Activated naive CD4-positive, alpha-beta T cell treated with anti-CD3 and anti-CD28 coated beads, Interleukin-2, amount 10 ng/mL, durations not matched to agents 7 days and 5 days (primary cell): ENCODE measurements around the gene IMP4.

Experiments used
- CTCF ChIA-PET: fragments of 350-600 bp; sonication (Branson Sonifier 250); formaldehyde crosslinking; loops from one replicate; lab custom pipeline; 2021; ENCODE audit warnings: antibody characterized with exemption; lab: Charles Lee
- DNase-seq: peaks from one replicate; pipeline ENCODE4 v3.0.0-alpha.2; 2020
- H3K27ac Mint-ChIP-seq: one replicate; pipeline ENCODE4 v1.8.0; 2021; ENCODE audit warnings: mild to moderate bottlenecking, moderate library complexity, mixed read lengths
- H3K27me3 Mint-ChIP-seq: one replicate; pipeline ENCODE4 v1.8.0; 2021; ENCODE audit warnings: mild to moderate bottlenecking, mixed read lengths
- H3K36me3 Mint-ChIP-seq: one replicate; pipeline ENCODE4 v1.8.0; 2021; ENCODE audit warnings: mixed read lengths
- H3K4me1 Mint-ChIP-seq: one replicate; pipeline ENCODE4 v1.8.0; 2021; ENCODE audit warnings: mixed read lengths
- H3K4me3 Mint-ChIP-seq: one replicate; pipeline ENCODE4 v1.8.0; 2021; ENCODE audit warnings: mild to moderate bottlenecking, moderate library complexity, mixed read lengths
- H3K9me3 Mint-ChIP-seq: one replicate; pipeline ENCODE4 v1.8.0; 2021; ENCODE audit warnings: mixed read lengths

The IMP4 gene

DNA sequence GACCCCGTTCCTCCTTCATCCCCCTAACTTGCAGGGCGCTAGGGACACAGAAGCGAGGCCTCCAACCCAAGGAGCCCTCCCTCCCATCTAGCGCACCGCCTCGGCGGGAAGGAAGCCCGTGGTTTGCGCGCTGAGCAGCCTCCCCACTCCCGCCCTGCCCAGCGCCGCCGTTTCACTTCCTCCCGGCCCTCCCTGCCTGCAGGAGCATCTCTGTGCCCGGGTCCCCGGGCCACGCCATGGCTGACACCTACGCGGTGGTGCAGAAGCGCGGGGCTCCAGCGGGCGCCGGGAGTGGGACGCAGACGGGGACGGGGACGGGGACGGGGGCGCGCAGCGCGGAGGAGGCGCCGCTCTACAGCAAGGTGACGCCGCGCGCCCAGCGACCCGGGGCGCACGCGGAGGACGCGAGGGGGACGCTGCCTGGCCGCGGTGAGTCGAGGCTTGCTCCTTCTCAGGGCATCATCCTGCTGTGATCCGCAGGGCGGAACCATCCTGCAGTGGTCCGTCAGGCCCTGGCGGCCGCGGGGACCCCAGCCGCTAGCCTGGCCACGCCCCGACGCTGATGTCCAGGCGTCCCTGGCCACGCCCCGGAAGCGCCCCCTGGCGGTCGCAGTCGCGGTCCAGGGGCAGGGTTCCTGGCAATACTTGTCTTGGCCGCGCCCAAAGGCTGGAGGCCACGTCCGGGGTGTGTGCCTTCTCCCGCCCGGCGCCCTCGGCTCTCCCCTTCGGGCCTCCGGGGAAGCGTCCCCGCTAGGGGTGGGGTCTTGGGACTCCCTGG, 29.5 kb downstream of the IMP4 start:
- DNase-seq = peak; percentile 84
- H3K4me1 Mint-ChIP-seq = peaks cover 71% of the 10 kb centered on the region
- peaks cover 2% of the 10 kb centered on the region for H3K9me3 Mint-ChIP-seq
- peaks cover 10% of the 10 kb centered on the region for H3K27me3 Mint-ChIP-seq
- H3K36me3 Mint-ChIP-seq = peaks cover 50% of the 10 kb centered on the region
- CTCF ChIA-PET = interaction anchor here (0.9 to 2.3 kb wide), 5 partner anchors 9 to 38 kb away, joined by 3 to 17 read pairs (median 4); partner anchors contain the start of gene IMP4
- peak overlapping the region; percentile 97 for H3K27ac Mint-ChIP-seq
- H3K4me3 Mint-ChIP-seq = peak overlapping the region; percentile 96

DNA sequence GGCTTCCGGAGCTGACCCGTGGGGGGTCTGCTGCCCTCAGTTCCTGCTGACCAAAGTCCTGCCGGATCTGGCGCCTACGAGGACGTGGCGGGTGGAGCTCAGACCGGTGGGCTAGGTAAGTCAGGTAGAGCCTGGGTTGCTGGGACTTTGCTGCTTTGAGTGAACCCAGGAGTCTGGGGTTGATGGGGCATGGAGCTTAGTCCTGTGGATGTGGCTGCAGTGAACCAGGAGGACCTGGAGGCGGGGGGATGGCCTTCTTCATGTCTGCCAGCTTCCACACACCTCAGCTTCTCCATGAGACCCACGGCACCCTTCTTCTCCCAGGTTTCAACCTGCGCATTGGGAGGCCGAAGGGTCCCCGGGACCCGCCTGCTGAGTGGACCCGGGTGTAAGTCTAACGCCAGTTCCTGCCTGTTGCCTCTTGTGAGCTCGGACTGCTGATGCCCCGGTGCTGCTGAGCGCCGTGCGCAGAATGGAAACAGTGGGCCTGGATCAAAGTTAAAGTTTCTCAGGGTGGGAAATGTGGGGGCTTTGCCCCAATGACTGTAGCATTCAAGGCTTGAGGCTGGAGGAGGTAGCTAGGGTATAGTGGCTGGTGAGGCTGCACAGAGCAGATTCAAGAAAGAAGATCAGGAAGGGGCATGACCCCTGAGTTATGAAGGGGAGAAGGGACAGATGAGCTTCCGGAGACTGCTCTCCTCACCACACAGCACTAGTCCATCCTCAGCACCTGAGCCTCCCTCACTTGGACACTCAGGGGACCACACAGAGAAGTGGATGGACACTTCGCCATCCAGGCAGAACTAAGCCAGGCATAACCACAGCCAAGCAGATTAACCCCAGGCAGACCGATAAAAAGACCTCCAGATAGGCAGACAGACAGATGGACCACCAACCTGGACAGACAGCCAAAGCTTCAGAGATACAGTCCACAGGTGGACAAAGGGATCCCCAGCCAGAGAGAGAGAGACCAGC, 30.4 kb downstream of the IMP4 start:
- DNase-seq = no peak
- no peaks in the 10 kb centered on the region for H3K9me3 Mint-ChIP-seq
- peaks cover 7% of the 10 kb centered on the region for H3K27me3 Mint-ChIP-seq
- H3K4me1 Mint-ChIP-seq = peaks cover 78% of the 10 kb centered on the region
- CTCF ChIA-PET = interaction anchor here (0.9 to 2.3 kb wide), 5 partner anchors 8 to 38 kb away, joined by 3 to 17 read pairs (median 4); partner anchors contain the start of gene IMP4
- peaks cover 54% of the 10 kb centered on the region for H3K36me3 Mint-ChIP-seq
- peak overlapping the region; percentile 86 for H3K27ac Mint-ChIP-seq
- peak overlapping the region; percentile 96 for H3K4me3 Mint-ChIP-seq

DNA sequence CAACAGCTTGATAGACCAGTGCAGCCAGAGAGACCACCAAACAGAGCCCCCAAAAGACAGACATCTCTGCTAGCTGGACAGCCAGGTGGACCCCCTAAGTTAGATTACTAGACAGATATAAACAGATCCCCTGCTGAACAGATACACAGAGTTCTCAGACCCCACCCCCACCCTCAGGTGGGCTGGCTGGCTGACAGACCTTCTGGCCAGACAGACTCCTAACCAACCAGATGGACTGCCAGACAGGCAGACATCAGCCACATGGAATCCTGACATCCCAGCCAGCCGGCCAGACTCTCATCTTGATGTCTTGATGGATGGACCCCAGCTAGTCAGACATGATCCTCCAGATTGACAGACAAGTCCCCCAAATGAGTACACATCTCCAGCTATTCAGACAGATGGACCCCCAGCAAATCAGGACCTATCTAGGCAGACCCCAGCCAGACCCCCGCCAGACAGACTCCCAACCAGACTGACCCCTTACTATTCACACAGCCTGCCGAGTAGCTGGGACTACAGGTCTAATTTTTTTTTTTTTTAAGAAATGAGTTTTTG, 31.2 kb downstream of the IMP4 start:
- CTCF ChIA-PET = interaction anchor here (1.3 to 2.3 kb wide), 3 partner anchors 7 to 31 kb away, joined by 4 to 17 read pairs (median 4); partner anchors contain the start of gene IMP4
- peaks cover 2% of the 10 kb centered on the region for H3K27me3 Mint-ChIP-seq
- H3K27ac Mint-ChIP-seq = peak overlapping the region; percentile 74
- H3K4me3 Mint-ChIP-seq = peak overlapping the region; percentile 96
- H3K4me1 Mint-ChIP-seq = peaks cover 81% of the 10 kb centered on the region
- no peaks in the 10 kb centered on the region for H3K9me3 Mint-ChIP-seq
- no peak for DNase-seq
- H3K36me3 Mint-ChIP-seq = peaks cover 52% of the 10 kb centered on the region

DNA sequence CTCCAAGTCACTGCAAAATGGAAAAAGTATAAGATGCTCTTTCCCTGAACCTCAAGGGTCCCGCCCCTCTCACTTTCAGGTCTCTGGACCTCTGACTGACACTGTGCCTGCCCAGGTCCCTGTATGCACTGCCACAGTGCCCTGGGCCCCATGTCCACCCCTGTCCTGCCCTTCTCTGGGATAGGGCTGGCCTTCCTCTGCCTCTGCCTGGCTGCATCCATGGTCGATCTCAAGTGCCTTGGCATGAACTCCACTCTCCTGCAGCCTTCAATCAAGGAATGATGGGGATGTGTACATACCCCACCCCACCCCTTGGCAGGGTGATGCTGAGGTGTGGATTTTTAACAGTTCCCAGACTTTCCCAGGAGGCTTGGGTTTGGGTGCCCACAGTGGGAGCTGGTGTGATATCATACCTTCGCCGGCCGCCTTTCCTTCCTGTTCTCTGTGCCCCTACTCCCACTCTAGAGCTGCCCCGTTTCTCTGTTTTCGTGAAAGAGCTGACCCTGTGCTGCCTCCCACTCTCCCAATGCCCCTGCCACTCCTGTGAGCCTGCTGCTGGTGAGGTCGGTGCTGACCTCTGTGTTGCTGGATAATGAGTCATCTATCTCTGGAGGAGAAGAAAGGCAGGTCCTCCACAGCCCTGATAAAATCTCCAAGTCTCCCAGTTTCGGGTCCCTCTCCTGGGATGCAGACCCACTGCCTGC, 32.0 kb downstream of the IMP4 start:
- no peaks in the 10 kb centered on the region for H3K27me3 Mint-ChIP-seq
- H3K4me1 Mint-ChIP-seq = peaks cover 86% of the 10 kb centered on the region
- H3K27ac Mint-ChIP-seq = peak overlapping the region; percentile 74
- H3K36me3 Mint-ChIP-seq = peaks cover 54% of the 10 kb centered on the region
- no peaks in the 10 kb centered on the region for H3K9me3 Mint-ChIP-seq
- no peak for DNase-seq
- H3K4me3 Mint-ChIP-seq = peak overlapping the region; percentile 26
- CTCF ChIA-PET = interaction anchor here (2.3 kb wide), 1 partner anchor 32 kb away, joined by 17 read pairs; the partner anchor contains the start of gene IMP4

DNA sequence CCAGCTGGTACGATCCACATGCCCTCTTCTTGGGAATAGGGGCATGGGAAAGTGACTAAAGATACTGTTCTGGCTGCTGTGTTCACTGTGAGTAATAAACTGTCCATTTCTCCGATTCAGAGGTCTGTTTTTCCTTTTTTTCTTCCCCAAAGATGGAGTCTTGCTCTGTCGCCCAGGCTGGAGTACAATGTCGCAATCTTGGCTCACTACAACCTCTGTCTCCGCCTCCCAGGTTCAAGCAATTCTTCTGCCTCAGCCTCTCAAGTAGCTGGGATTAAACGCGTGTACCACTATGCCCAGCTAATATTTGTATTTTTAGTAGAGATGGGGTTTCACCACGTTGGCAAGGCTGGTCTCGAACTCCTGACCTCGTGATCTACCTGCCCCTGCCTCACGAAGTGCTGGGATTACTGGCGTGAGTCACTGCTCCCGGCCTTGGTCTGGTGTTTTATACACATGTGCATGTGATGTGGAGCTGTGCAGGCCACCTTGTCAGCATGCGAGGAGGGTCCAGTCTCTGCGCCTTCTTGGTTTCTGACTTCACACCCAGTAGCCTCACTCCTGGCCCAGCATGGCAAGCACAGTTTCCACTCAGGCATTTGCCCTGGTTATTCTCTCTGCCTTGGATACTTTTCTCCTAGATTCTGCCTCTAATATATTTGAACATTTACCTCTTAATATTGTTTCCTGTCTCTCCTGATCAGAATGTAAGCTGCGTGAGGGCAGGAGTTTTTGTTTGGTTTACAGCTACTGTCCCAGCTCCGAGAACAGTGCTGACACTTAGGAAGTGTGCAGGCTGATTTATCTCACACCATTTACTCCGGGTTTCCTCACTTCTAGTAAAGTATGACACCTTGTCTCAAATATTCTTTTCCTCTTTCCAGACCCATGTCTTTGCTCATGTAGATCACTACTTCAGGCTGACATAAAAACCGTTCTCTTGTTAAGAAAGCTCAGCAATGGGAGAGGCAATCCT, 32.9 kb downstream of the IMP4 start:
- Mint-ChIP-seq H3K4me1 (peaks cover 86% of the 10 kb centered on the region), H3K27me3 (no peaks in the 10 kb centered on the region), H3K27ac (no peak overlapping the region), H3K9me3 (no peaks in the 10 kb centered on the region), H3K4me3 (no peak overlapping the region), H3K36me3 (peaks cover 56% of the 10 kb centered on the region)
- CTCF ChIA-PET = no interaction called here
- DNase-seq = no peak

DNA sequence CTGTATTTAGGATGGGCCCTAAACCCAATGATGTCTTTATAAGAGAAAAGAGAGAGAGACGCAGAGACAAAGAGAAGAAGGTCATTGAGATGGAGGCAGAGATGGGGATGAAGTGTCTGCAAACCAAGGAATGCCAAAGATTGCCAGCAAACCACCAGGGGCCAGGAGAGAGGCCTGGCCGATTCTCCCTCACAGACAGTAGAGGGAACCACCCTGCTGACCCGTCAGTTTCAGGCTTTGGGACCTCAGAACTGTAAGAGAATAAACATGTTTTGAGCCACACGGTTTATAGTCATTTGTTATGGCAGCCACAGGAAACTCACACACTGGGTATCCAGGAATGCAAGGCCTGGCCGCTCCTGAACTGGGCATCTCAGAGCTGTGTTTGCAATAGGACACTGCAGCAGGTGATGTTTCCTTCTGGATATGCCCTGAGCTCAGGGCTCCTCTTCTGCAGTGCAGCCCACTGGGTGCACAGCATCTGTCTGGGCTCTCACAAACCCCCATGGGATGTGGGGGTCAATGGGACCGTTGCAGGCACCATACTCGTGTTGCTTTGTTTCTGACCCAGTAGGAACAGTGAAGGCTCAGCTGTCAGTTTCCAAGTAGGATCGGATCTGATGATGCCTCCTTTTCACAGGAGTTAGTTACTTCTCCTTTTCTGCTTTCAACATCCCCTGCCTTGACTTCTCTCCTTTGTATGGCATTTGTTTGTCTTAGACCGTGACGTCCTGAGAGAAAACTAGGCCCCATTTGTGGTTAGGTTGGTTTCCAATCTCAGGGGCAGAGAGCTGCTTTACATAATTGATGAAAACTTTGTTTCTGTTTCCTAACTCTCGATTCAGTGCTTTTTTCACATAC, 34.0 kb downstream of the IMP4 start:
- Mint-ChIP-seq H3K4me1 (peaks cover 80% of the 10 kb centered on the region), H3K4me3 (no peak overlapping the region), H3K27me3 (no peaks in the 10 kb centered on the region), H3K27ac (peak overlapping the region; percentile 17), H3K9me3 (no peaks in the 10 kb centered on the region), H3K36me3 (peaks cover 55% of the 10 kb centered on the region)
- CTCF ChIA-PET = interaction anchor here (1.1 to 1.2 kb wide), 2 partner anchors 8 to 41 kb away, joined by 3 to 5 read pairs; no protein-coding TSS in a partner anchor
- DNase-seq = no peak

DNA sequence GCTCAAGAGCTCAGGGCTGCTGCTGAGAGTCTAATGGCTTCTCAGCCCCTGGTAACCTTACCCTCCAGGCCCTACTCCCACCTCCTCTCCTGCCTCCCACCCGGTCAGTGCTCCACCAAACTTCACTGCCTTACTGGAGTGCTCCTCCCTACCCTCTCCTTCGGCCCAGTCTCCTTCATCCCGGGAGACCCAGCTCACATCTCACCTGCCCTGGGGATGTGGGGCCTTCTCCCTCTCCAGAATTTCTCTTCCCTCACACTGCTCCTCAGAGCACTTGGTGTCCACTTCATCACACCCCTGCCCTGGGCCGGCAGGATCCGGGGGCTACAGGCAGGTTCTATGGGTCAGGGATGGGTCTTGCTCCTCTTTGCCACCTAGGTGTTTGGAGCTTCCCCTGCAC, 34.8 kb downstream of the IMP4 start:
- Mint-ChIP-seq H3K36me3 (peaks cover 57% of the 10 kb centered on the region), H3K4me1 (peaks cover 76% of the 10 kb centered on the region), H3K9me3 (no peaks in the 10 kb centered on the region), H3K4me3 (no peak overlapping the region), H3K27ac (peak overlapping the region; percentile 20), H3K27me3 (no peaks in the 10 kb centered on the region)
- CTCF ChIA-PET = interaction anchor here (1.1 to 1.2 kb wide), 2 partner anchors 9 to 42 kb away, joined by 3 to 5 read pairs; no protein-coding TSS in a partner anchor
- DNase-seq = no peak

DNA sequence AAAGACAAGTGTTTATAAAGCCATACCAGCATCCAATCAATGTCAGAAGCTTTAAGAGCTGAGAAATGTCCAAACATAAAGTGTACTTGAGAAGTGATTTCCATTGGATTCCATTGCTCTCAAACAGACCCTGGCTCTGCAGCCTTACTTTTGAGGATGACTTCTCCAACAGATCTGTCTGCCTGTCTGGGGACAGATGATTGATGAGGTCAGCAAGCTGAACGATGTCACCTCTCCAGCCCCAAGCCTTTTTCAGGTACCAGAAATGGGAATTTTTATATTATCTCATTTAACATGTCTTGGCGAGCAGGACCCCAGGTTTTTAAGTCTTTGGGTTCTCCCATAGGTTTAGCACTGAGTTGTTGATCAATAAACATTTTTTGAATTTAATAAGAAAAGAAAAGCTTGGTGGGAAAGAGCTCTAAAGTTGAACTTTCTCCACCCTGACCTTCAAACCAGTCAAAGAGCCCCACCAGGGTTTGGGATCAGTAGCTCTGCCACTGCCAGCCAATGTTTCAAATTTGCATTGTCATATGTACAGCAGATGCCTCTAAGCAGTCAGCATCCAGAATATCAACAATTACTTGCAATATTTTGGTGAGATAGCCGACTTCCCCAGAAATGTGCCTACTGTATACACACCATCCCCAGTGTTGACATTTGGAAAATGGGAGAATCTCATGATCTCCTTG, 35.7 kb downstream of the IMP4 start:
- CTCF ChIA-PET = no interaction called here
- no peaks in the 10 kb centered on the region for H3K27me3 Mint-ChIP-seq

DNA sequence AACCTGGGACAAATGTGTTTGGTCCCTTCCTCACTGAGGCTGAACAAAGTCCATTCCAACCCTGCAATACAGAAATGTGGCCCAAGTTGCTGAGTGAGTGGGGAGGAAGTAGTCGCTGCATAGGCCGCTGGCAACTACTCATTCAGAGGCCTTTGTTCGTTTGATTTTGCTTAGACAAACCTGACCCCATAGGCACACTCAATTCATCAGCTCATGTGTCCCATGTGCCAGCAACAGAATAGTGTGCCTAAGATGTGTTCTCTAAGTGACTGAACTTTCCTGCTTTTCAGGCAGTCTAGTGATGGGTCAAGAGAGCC, 36.2 kb downstream of the IMP4 start:
- no peaks in the 10 kb centered on the region for H3K27me3 Mint-ChIP-seq
- H3K4me3 Mint-ChIP-seq = no peak overlapping the region
- peaks cover 52% of the 10 kb centered on the region for H3K36me3 Mint-ChIP-seq
- no peak overlapping the region for H3K27ac Mint-ChIP-seq
- CTCF ChIA-PET = no interaction called here
- no peaks in the 10 kb centered on the region for H3K9me3 Mint-ChIP-seq
- H3K4me1 Mint-ChIP-seq = peaks cover 64% of the 10 kb centered on the region
- DNase-seq = no peak

More for the DNA sequence above, 35.7 kb downstream of the IMP4 start:
- Mint-ChIP-seq H3K4me3 (no peak overlapping the region), H3K27ac (no peak overlapping the region), H3K36me3 (peaks cover 57% of the 10 kb centered on the region), H3K9me3 (no peaks in the 10 kb centered on the region), H3K4me1 (peaks cover 69% of the 10 kb centered on the region)
- DNase-seq = no peak

DNA sequence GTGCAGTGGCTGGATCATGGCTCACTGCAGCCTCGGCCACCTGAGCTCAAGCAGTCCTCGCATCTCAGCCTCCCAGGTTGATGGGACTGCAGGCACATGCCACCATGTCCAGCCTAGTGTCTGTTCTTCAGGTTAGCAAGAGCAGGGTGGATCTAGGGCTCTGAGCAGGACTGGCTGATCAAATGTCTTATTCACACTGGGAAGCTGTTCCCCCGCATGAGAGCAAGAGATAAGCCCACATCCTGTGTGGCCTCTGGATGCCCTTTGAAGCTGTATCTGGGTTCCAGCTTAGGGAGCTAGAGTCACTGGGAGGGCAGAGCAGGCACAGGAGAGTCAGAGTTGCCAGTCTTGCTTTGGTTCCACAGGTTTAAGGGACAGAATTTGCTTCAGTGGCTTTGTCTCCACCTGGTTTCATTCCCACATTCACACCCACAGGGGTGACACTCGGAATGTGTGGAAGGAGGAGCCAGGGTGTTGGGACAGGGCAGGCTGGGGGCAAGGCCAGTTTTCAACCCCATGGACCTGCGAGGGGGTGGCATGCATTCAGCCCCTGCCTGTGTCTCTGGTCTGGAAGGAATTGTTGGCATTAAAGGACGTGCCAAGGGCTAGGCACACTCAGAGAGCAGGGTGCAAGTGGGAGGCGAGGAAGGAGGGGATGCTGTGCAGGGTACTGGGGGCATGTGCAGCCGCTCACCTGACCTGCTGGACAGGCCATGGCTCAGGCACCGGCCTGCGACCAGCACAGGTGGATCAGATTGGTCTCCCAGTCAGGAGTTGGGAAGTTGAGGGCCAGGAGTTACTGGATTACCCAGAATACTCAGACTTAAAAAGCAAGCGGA, 37.6 kb downstream of the IMP4 start:
- H3K27me3 Mint-ChIP-seq = no peaks in the 10 kb centered on the region
- H3K4me1 Mint-ChIP-seq = peaks cover 49% of the 10 kb centered on the region
- H3K36me3 Mint-ChIP-seq = peaks cover 41% of the 10 kb centered on the region
- H3K4me3 Mint-ChIP-seq = no peak overlapping the region
- peak; percentile 45 for DNase-seq
- no peaks in the 10 kb centered on the region for H3K9me3 Mint-ChIP-seq
- H3K27ac Mint-ChIP-seq = peak overlapping the region; percentile 49
- CTCF ChIA-PET = interaction anchor here (1.0 to 2.0 kb wide), 2 partner anchors 7 to 10 kb away, joined by 4 read pairs; no protein-coding TSS in a partner anchor

DNA sequence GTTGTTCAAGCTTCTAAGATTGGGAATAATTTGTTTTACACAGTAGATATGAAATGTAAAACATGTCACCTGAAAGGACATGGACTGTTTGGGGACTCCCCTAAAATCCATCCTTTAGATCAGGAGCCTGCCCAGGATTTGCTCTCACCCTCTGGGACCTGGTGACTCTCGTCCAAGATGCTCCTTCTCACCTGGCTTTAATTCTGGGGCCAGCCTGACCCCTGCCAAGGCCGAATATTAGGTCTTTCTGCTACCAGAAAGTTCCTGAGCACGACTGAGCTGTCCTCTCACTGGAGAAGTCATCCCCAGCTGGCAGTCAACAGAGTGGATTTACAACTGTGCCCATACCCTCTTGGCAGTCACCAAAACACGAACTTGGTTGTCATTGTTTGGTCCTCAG, 38.4 kb downstream of the IMP4 start:
- no peak for DNase-seq
- H3K4me1 Mint-ChIP-seq = peaks cover 42% of the 10 kb centered on the region
- no peak overlapping the region for H3K4me3 Mint-ChIP-seq
- no peaks in the 10 kb centered on the region for H3K27me3 Mint-ChIP-seq
- H3K9me3 Mint-ChIP-seq = no peaks in the 10 kb centered on the region
- peaks cover 33% of the 10 kb centered on the region for H3K36me3 Mint-ChIP-seq
- H3K27ac Mint-ChIP-seq = no peak overlapping the region
- CTCF ChIA-PET = interaction anchor here (0.5 to 2.0 kb wide), 4 partner anchors 8 to 216 kb away, joined by 3 to 4 read pairs (median 4); no protein-coding TSS in a partner anchor
